ENCODE measurements around the gene ZNF598.
A peak's percentile ranks its signal among the peaks of the same experiment; 100 is the strongest.
"Not testable (repeated sequence)": the region's sequence is repeated elsewhere in the genome, so short reads cannot be mapped to it uniquely, and the experiment has no call there.

Gene ZNF598

GRCh38 chr16:1974157-1975070 is 35.2 kb downstream of the ZNF598 start:
- no peak for DNase-seq

- no peak for DNase-seq
Observed at GRCh38 chr16:1973461-1974156, 36.0 kb downstream of the ZNF598 start.

DNA sequence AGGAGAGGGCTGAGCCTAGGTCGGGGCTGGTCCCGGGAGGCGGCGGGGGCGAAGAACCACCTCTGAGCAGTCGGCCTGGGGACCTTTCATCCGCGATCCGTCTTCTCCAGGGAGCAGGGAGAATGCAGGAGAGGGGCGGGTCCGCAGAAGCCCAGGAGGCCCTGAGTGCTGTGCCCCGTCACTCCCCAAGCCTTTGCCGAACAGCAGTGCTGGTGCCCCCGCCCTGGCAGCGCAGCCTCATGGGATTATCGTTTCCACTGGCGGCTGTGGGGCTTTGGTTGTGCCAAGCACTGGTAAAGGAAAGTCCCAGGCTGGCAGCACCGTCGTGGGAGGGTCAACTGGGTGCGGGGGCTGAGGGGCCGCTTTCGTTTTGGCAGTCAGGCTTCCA is 37.1 kb downstream of the ZNF598 start:
- peak in 1 of 6 experiments; percentile 16 for DNase-seq

GRCh38 chr16:1971796-1972489 is 37.7 kb downstream of the ZNF598 start, which contains the start of gene TBL3:
TBL3 (plus strand) TSS chr16:1972053; CDS start chr16:1972165, 112 bp downstream.
- peak; percentile 93 to 97 (median 95) for DNase-seq

DNA sequence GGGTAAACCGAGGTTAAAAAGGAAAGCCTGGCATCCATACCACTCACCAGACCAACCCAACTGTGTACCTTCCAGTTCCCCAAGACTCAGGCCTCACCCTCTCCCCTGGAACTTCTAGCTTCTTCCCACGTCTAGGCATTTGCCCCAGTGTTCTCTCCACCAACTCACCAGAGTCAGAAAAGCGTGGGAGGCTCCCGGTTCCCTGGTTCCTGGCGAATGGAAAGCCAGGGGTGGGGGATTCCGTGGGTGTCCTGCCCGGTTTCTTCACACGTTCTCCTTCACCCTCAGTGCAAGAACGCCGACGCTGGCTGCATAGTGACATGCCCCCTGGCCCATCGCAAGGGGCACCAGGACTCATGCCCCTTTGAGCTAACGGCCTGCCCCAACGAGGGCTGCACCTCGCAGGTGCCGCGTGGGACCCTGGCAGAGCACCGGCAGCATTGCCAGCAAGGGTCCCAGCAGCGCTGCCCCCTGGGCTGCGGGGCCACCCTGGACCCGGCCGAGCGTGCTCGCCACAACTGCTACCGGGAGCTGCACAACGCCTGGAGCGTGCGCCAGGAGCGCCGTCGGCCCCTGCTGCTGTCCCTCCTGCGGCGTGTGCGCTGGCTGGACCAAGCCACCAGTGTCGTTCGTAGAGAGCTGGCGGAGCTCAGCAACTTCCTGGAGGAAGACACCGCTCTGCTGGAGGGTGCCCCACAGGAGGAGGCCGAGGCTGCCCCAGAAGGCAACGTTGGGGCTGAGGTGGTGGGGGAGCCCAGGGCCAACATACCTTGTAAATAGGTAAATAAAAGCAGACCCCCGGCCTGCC is 41.3 kb downstream of the ZNF598 start:
- no peak for DNase-seq

DNA sequence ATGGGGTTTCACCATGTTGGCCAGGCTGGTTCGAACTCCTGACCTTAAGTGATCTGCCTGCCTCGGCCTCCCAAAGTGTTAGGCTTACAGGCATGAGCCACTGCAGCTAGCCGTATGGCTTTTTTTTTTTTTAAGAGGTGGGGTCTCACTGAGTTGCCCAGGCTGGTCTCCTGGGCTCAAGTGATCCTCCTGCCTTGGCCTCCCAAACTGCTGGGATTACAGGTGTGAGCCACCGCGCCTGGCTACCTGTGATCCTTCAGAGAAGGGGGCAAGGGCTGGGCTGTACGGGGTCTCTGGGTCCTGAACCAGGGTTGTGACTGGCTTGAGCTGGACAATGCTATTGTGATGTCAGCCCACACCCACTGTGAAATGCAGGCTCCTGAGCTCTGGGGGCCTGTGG is 43.2 kb downstream of the ZNF598 start, which contains the start of gene RNF151:
Gene RNF151, plus strand, starts transcription at position 397 of the 400 bp plus-strand sequence. CDS start 26 bp downstream, outside the sequence.
- DNase-seq, result no peak

DNA sequence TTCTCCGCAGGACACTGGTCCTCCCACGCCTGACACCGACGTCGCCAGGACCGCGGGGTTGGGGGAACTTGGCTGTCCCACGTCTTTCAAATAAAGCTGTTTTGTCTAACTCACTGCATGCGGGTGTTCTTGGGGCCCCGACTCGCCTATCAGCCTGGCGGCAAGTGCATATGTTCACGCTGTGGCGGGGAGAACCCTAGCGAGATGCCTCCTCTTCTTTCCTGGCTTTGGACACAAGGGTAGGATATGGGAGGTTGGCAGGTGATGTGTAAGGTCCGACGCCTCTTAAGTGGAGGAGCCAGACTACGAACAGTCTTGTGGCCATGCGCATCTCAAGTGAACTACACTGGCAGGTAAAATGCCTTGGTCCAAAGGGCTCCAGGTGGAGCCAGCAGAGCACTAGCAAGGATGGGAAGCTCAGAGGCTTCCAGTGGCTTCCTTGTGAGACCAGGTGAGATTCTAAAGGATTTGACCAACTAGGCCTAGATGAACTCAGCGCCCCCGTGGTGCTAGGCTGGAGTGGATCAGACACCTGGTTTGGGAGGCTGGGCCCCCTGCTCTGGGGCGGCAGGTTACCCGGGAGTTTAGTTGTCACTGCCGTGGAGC is 44.1 kb downstream of the ZNF598 start:
- no peak for DNase-seq

DNA sequence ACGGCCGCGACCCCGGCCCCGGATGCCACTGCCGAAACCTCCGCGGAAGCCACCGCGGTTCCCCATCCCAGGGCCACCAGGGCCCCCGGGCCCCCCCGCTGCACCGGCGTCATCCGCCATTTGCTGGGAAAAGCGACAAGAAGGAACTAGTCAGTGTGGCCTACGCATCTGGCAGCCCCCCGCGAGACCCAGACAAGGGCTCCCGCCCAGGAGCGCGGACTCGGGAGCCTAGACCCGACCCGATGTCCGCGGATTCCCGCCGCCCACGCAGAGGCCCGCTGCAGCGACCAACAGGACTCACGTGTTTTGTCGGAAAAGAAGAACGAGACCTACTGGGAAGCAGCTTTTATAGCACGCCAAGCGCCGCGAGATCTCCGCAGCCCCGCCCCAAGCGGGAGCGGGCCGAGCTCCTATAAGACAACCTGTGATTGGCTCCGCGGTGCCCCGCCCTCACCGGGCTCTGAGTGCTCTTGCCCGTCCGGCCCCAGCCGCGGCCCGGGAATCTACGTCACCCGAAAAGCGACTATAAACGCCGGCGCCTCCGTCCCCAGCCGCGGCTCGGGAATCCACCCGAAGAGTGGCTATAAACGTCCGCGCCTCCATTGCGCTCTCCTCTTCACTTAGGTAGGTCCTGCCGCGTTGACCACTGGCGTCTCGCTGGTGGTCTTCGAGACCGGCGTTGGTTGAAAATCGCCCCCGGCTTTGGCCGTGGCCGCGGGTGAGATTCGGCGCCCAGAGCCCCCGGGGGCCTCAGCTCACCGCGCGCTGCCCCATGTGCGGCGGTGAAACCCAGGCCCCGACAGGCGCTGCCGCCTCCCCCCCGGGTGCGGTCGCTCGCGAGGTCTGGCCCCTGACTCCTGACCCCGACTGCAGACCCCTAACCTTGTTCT is 44.9 kb downstream of the ZNF598 start, which contains the start of gene RPS2:
Gene RPS2, minus strand, starts transcription at position 321 of the 890 bp plus-strand sequence. Its CDS starts 201 bp downstream, at position 120.
- peak; percentile 96 to 99 (median 98) for DNase-seq

GRCh38 chr16:1963806-1964505 is 45.7 kb downstream of the ZNF598 start:
- peak in 2 of 6 experiments; percentile 60 to 79 for DNase-seq

DNA sequence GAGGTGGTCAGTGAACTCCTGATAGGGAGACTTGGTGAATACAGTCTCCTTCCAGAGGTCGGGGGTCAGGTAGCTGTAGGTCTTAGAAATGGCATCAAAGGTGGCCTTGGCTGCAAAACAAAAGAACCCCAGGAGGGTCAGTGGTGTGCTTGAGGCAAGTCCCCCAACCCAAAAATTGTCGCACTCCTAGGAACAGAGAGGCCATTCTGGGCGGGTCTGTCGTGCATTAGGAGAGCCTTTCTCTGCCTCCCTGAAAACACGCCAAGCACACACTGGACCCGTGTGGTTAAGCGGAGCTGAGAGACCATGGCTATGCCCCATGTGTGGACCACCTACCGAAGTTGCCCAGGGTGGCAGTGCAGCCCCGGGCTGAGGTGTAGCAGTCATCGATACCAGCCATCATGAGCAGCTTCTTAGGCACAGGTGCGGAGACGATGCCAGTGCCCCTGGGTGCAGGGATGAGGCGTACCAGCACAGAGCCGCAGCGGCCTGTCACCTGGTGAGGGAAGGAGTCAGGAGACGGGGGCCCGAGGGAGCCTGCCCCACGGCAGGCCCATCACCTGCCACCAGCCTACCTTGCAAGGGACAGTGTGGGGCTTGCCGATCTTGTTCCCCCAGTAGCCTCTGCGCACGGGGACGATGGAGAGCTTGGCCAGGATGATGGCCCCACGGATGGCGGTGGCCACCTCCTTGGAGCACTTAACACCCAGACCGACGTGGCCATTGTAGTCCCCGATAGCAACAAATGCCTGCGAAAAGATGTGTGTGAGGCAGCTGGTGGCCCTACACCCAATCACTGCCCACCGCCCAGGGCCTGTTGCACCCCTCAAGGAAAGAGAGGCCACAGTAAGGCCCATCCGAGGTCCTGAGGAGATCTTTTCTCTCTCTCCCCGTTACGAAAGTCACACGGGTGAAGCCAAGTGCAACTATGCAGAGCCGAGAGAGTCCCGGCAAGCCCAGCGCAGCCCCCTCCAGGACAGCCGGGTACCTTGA is 47.2 kb downstream of the ZNF598 start:
- not testable (repeated sequence) for DNase-seq

DNA sequence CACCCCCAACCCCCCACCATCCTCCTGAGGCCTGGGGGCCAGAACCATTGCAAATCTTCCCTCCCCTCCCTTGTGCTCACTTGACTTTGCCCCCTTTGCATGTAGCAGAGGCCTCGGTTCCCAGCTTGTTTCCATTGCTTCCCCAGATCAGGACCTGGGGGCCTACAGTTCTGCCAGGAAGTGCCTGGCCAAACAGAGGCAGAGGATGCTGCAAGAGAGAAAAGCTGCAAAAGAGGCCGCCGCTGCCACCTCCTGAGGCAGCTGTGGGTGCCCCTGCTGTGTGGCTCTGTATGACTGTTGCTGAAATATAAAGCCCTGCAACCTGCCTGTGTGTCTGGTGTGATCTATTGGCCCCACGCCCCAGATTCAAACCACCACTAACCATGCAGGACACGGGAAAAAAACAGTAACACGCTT is 48.0 kb downstream of the ZNF598 start:
- DNase-seq, result no peak

- peak in 1 of 6 experiments; percentile 52 for DNase-seq
Observed at GRCh38 chr16:1960665-1961630, 48.7 kb downstream of the ZNF598 start.

DNA sequence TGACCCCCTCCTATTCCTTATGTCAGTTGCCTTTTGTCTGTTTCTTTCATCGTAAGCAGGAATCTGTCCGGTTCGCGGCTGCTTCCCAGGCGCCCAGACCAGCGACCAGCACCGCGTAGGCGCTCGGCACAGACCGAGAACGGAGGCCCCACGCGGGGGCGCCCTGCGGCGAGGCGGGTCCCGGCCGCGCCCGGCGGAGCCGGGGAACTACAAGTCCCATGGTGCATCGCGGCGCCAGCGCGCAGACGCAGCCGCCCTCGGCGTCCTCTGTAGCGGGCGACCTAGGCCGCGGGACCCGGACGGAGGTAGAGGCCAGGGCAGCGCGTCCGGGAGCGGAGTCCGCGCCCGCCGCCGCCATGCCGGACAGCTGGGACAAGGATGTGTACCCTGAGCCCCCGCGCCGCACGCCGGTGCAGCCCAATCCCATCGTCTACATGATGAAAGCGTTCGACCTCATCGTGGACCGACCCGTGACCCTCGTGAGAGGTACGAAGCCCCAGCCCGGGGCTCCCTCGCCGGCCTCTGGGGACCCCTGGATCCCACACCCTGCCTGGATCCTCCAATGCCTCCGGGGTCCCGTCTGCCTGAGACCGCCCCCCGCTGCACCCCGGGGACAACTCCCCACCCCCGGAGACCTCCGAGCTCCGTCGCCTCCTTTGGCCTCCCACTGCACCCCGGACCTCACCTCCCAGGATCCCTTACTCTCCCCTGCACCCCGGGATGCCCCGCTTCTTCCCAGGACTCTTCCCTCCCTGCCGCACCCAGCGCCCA is 50.2 kb downstream of the ZNF598 start, which contains the start of gene NDUFB10:
Gene NDUFB10, plus strand, starts transcription at position 270 of the 771 bp plus-strand sequence. Its CDS starts 87 bp downstream, at position 357.
- peak; percentile 71 to 91 (median 87) for DNase-seq

DNA sequence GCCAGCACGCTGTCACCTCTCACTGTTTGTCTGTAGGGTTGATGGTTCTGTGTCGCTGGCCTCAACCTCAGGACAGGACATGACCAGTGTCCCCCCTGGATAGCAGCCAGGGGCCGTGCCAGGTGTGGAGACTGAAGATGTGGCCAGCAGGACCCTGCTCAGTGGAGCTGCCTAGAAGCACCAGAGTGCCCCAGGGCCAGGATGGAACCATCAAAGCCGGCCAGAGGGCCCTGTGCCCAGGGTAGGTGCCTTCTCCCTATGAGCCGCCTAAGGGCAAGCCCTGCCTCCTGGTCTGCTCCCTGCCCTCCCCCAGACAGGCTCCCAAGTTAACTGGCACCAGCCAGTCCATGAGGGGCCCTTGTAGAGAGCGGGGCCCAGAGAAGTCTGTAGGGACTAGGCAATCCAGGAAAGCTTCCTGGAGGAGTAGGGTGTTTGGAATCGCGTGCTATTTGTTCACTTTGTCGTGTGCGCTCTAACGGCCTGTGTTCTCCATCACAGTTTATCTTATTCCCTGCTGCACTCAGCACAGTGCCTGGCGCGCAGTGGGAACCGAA is 50.8 kb downstream of the ZNF598 start:
- DNase-seq, result no peak

GRCh38 chr16:1958143-1958491 is 51.5 kb downstream of the ZNF598 start:
- not testable (repeated sequence) for DNase-seq
